ENCODE data around the gene ZNRF1.
"Not testable (repeated sequence)": the region's sequence is repeated elsewhere in the genome, so short reads cannot be mapped to it uniquely, and the experiment has no call there.

The ZNRF1 gene

GRCh38 chr16:75081179-75081859 lies 82.5 kb downstream of the ZNRF1 start:
- no peak for DNase-seq

- DNase-seq, result no peak
Measured at GRCh38 chr16:75083813-75084212, 85.0 kb downstream of the ZNRF1 start.

GRCh38 chr16:75085556-75085955 lies 86.7 kb downstream of the ZNRF1 start:
- no peak for DNase-seq

GRCh38 chr16:75086281-75086680 lies 87.5 kb downstream of the ZNRF1 start:
- no peak for DNase-seq

- no peak for DNase-seq
Measured at GRCh38 chr16:75086688-75087374, 88.0 kb downstream of the ZNRF1 start.

GRCh38 chr16:75087375-75087979 lies 88.7 kb downstream of the ZNRF1 start:
- no peak for DNase-seq

GRCh38 chr16:75088216-75088615 lies 89.4 kb downstream of the ZNRF1 start:
- no peak for DNase-seq

GRCh38 chr16:75088934-75089333 lies 90.1 kb downstream of the ZNRF1 start:
- no peak for DNase-seq

GRCh38 chr16:75089486-75090202 lies 90.8 kb downstream of the ZNRF1 start:
- DNase-seq, result no peak

GRCh38 chr16:75090899-75091298 lies 92.1 kb downstream of the ZNRF1 start:
- DNase-seq, result not testable (repeated sequence)

- not testable (repeated sequence) for DNase-seq
Measured at GRCh38 chr16:75091619-75092018, 92.8 kb downstream of the ZNRF1 start.

- no peak for DNase-seq
Measured at GRCh38 chr16:75092777-75093176, 94.0 kb downstream of the ZNRF1 start.

GRCh38 chr16:75093598-75094540 lies 95.0 kb downstream of the ZNRF1 start:
- no peak for DNase-seq

GRCh38 chr16:75095204-75095621 lies 96.4 kb downstream of the ZNRF1 start:
- no peak for DNase-seq

GRCh38 chr16:75096656-75097055 lies 97.8 kb downstream of the ZNRF1 start:
- DNase-seq, result no peak

GRCh38 chr16:75097191-75097761 lies 98.5 kb downstream of the ZNRF1 start:
- DNase-seq, result no peak

GRCh38 chr16:75097941-75098901 lies 99.4 kb downstream of the ZNRF1 start:
- peak; percentile 60 for DNase-seq

- no peak for DNase-seq
Measured at GRCh38 chr16:75099075-75099667, 100.3 kb downstream of the ZNRF1 start.

GRCh38 chr16:75099738-75100602 lies 101.1 kb downstream of the ZNRF1 start:
- DNase-seq, result peak; percentile 45

Measured in activated gamma-delta T cell treated with Interleukin-2 at 50 U/mL for 16 hours (primary cell).